ENCODE measurements around the gene TTC33.

DNA sequence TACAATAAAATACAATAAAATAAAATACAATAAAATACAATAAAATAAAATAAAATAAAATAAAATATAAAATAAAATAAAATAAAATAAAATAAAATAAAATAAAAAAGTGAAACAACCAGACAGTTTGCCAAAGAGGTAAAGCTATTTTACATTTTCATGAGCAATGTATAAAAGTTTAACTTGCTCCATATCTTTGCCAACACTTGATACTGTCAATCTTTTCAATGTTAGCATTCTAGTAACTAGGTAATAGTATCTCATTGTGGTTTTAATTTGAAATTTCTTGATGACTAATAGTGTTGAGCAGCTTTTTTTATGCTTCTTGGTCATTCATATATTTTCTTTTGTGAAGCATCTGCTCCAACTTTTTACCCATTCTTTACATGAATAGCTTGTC, 17.3 kb downstream of the TTC33 start:
- TF ChIP-seq CTCF (IDR thresholded peaks at IDR 0.05) (no peak), POLR2AphosphoS5 (IDR thresholded peaks at IDR 0.05) (no peak), POLR2A (IDR thresholded peaks at IDR 0.05) (no peak)
